NCI-H187 treated with DMSO at 0.1 percent for 48 hours (cell line): ENCODE results near the gene C1QC.

Experiments
- DNase-seq: peaks from one replicate; lab custom pipeline; 2025; lab: John Stamatoyannopoulos, UW

Gene C1QC

DNA sequence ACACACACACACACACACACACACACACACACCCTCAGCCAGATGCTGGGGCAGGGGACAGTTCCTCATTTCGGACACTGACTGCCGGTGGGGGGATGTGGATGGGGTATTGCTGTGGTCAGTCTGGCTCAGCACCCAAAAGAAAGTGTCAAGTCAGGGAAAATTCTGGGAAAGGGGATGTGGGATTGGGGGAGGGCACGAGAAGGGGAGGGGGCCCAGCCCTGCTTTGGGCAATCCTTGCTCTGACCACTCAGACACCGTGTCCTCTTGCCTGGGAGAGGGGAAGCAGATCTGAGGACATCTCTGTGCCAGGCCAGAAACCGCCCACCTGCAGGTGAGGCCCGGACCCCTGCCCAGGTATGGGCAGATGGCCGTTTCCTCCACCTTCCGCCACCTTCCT, at the start of gene C1QC:
C1QC (plus strand) TSS at position 253 of the 400 bp plus-strand sequence. CDS start 391 bp downstream, outside the sequence.
- no peak for DNase-seq

DNA sequence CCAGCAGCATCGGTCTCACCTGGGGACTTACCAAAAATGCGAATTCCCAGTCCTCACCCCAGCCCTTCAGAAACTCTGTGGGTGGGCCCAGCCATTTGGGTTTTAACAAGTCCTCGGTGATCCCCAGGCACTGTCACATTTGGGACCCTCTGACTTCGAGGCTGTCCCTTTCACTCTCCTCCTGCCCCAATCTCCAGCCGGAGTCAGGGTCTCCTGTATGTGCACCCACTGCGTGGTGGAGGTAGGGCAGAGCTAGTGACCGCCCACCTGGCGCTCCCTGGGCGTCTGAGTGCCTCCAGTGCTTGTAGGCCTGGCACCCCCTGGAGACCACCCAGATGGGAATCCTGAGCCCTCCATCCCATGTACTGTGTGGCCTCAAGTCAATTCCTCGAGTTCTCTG, 49.0 kb upstream of the C1QC start:
- DNase-seq: no peak

DNA sequence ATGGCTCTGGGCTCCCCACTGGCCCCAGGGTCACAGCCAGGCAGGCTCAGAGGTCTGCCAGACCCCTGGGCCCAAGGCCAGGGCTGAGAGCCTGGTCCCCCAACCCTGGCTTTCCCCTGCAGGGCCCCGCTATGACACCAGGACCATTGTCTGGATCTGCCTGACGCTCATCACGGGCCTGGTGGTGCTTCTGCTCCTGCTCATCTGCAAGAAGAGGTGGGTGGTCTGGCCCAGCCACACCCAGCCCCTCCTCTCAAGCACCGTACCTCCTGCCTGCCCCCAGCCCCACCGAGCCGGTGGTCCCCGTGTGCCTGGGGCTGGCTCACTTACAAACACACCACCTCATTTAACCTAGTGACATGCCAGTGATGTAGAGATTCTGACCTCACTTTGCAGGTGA, 48.3 kb upstream of the C1QC start:
- DNase-seq: no peak

DNA sequence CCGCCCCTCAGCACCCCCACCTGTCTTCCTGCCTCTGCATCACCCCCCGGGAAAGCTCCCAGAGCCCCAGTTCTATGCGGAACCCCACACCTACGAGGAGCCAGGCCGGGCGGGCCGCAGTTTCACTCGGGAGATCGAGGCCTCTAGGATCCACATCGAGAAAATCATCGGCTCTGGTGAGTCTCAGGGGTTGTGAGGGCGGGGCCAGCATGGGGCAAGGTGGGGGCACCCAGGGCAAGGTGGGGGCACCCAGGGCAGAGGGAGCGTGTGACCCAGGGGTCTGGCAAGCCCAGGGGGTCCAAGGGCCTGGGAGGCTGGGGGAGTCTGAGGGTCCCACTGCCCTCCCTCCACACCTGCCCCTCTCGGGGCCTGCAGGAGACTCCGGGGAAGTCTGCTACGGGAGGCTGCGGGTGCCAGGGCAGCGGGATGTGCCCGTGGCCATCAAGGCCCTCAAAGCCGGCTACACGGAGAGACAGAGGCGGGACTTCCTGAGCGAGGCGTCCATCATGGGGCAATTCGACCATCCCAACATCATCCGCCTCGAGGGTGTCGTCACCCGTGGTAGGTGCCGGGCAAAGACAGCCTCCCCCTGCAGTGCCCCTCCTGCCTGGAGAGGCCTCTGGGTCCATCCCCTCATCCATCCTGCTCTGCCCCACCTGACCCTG, 46.0 kb upstream of the C1QC start:
- DNase-seq: no peak

DNA sequence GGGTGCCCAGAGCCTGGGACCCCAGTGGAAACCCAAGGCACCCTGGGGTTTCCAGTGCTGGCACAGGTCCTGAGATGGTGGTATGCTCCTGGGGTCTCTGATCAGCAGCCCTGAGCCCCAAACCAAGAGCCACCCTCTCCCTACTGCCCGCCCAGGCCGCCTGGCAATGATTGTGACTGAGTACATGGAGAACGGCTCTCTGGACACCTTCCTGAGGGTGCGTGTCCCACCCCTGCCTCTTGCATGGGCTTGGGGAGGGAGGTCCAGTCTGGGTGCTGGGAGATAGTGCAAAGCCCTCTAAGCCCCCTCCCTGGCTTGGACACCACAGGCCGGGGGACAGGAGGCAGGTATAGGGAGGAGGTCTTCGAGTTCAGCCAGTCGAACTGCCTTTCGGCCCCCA, 45.4 kb upstream of the C1QC start:
- no peak for DNase-seq

DNA sequence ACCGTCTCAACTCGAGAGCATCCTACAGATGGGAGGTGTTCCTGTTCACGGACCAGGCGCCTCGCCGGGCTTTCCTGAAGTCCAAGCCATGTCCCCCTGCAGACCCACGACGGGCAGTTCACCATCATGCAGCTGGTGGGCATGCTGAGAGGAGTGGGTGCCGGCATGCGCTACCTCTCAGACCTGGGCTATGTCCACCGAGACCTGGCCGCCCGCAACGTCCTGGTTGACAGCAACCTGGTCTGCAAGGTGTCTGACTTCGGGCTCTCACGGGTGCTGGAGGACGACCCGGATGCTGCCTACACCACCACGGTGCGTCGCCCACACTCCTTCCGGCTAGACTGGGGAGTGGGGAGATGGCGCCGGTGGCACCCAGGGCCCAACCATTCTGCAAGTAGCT, 44.7 kb upstream of the C1QC start:
- no peak for DNase-seq

DNA sequence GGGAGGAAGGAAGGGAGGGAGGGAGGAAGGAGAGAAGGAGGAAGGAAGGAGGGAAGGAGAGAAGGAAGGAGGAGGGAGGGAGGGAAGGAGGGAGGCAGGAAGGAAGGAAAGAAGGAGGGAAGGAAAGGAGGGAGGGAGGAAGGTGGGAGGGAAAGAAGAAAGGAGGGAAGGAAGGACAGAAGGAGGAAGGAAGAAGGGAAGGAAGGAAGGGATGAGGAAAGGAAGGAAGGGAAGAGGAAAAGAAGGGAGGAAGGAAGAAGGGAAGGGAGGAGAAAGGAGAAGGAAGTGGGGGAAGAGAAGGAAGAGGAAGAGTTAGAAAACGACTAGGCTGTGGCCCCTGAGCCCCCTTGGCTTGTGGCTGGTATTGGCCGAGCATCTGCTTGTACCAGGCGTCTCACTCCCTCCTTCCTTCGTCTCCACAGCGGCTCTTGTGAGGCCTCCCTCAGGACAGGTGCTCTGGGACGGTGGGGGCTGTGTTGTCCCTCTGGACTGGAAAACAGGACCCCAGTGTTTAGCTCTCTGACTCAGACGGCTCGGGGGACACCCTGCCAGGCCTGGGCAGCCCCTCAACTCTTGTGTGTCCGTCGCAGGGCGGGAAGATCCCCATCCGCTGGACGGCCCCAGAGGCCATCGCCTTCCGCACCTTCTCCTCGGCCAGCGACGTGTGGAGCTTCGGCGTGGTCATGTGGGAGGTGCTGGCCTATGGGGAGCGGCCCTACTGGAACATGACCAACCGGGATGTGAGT, 43.2 kb upstream of the C1QC start:
- DNase-seq: no peak

DNA sequence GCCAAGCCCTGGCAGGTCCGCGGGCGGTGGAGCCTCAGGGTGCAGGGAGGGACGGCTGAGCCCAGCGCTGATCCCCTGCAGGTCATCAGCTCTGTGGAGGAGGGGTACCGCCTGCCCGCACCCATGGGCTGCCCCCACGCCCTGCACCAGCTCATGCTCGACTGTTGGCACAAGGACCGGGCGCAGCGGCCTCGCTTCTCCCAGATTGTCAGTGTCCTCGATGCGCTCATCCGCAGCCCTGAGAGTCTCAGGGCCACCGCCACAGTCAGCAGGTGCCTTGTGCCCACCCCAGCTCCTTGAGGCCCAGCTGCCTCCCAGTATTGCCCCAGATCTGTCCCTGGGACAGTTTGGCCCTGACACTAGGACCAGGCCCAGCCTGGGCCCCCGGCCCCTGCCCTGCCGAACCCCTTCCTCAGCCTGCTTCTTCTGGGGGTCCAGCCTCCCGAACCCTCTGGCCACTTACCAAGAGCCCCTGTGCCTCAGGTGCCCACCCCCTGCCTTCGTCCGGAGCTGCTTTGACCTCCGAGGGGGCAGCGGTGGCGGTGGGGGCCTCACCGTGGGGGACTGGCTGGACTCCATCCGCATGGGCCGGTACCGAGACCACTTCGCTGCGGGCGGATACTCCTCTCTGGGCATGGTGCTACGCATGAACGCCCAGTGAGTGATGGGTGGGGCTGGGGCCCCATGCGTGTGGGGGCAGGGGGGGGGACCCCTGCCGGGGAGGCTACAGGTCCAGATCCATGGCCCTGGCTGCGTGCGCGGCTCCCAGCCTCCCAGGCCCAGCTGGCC, 42.4 kb upstream of the C1QC start:
- DNase-seq: no peak

DNA sequence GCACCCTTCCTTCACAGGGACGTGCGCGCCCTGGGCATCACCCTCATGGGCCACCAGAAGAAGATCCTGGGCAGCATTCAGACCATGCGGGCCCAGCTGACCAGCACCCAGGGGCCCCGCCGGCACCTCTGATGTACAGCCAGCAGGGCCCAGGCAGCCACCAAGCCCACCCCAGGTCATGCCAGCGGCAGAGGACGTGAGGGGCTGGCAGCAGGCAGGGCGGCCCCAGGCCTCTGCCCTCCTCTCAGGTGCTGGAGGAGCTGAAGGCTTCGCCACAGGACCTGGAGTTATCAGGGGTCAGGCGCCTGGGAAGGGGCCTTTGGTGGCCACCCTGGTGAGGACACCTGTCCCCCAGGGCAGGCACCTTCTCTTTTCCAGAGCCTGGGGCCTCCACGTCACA, 41.8 kb upstream of the C1QC start:
- no peak for DNase-seq

DNA sequence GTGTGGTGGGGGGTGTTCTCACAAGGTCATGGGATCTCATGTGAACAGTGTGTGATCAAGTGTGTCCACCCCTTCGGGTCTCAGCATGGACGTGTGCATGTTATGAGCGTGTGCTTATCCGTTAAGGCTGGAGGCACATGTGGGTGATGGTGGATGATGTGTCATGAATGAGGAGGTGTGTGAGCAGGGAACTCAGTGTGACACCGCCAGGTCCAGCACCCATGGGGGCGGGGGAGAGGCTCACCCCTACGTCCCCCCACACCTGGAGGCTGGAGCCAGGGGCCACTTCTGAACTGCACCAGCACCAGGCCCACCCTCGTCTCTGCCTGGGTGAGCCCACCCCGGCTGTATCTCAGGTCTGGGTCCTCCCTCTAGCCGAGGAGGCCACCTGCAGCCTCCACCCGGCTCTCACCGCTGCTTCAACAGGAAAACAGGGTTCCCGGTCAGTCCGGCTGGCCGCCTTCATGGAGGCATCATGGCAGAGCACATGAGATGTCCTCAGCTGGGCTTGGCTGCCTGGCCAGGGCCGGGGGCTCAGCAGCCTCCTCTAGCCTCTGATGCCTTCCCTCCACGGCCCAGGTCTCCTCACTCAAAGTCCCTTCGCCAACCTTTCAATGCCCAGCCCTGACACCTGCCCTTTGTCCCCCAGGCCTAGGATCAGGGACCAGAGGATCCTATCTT, 41.2 kb upstream of the C1QC start:
- DNase-seq: no peak

DNA sequence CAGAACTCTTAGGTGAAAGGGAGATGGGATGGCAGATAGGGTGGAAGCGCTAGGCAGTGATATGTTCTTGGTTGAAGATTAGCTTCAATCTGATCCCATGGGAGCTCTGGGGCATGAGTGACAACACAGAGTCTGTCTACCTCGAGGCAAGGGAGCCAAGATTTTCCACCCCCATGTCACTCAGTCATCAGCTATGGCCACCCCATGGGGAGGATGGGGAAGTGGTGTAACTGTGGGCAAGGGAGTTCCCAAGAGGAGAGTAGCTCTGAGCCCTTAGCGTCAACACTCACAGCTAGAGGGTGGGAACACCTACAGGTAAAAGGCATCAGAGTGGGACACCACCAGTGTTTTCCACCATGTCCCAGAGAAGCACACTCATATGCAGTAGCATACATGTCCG, 37.3 kb upstream of the C1QC start:
- no peak for DNase-seq

DNA sequence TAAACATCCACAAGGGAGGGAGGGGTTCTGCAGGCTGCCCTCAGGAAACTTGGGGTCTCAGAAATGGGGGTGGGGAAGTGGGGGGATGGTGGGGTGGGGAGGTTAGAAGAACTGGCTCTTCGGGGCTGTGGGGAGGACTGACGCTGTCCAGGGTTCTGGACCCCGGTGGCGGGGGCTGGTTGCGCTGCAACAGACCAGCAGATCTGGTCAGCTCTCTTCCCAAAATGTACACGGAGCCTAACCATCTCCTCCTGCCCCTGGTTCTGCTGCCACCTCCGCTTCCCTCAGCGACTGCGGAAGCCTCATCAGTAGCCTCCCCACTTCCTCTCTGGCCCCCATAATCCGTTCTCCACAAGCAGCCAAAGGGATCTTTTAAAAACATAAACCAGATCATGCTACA, 36.3 kb upstream of the C1QC start:
- DNase-seq: no peak

DNA sequence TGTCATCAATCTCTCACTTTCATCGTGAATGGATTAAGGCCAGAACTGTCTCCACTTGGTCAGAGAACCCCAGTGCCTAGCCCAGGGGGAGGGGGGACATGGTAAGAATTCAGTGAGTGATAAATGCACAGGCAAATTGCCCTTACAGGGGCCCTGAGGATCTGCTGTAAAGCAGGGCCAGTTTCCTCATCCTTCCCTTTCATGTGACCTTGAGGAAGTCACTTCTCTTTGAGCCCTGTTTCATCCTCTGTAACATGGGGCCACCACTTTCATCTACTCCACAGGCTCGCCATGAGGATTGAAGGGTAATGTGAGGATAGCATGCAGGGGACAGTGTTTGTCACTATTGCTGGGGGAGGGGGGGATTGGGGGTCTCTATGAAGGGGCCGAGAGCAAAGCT, 35.1 kb upstream of the C1QC start:
- no peak for DNase-seq

DNA sequence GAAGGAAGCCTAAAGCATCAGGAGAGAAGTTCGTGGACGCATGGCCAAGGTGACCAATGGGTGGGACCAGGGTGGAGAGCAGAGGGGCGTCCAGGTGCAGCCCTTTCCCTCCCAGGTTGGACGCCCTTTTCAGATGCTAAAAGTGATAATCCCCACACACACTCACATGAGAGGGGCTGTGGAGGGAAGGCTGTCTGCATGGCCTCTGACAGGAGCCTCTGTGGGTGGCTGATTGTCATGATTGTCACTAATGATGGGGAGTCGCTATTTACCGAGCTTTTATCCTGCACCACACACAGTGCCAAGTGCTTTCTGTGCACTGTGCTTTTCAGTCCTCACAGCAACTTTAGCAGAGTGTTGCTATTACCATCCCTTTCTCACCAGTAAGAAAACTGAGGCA, 34.1 kb upstream of the C1QC start:
- no peak for DNase-seq

DNA sequence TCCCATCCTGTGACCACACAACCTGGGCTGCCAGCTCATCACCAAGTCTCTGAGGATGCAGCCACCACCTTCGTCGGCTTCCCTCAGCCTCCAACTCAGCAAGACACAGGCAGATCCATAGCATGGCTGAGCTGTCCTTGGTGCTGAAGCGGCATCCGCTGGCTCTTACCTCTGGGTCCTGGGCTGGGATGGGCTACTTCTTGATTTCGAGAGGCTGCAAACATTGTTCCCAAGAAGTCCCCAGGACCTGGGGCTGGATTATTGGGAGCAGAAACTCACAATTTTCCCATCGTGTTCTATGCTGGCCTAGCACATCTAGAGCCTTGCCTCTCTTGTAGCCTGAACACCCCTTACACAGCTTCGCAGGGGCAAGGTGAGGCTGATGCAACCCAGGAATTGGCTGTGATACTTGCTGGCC, 31.9 kb upstream of the C1QC start:
- DNase-seq: no peak

DNA sequence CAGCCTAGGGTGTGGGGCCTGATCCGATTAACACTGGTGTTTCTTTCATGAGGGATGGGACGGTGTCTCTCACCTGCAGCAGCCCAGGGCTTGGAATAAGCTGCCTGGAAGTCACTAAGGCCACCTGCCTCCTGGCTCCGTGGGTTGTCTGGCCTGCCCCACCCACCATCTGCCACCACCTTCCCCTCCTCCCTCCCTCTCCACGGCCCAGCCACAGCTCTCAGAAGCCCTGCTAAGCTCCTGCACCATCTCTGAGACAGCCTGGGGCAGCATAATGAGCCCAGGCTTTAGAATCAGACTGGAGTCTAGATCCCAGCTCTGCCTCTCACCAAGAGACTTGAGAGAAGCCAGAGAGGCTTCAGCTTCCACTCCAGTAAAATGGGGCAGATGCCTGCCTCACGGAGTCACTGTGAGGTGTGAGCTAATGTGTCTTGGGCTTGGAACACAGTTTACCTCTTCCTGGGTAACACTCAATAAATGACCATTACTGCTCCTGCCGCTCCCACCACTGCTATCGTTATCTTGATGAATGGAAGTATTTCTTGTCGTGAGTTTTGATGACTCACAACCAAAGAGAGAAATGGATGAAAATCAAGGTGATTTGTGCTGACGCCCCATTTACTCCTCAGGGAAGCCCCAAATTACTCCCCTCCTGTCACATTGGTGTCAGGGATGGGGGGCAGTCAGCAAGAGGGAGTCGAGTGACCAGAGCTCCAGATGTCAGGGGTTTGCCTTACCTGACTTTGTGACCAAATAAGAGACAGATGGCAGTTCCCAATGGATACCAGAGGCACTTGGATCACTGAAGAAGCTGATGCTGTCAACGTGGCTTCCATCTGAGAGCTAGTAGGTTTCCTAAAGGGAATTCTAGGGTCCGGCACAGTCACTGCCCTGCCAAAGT, 30.5 kb upstream of the C1QC start:
- peak; percentile 62 for DNase-seq

DNA sequence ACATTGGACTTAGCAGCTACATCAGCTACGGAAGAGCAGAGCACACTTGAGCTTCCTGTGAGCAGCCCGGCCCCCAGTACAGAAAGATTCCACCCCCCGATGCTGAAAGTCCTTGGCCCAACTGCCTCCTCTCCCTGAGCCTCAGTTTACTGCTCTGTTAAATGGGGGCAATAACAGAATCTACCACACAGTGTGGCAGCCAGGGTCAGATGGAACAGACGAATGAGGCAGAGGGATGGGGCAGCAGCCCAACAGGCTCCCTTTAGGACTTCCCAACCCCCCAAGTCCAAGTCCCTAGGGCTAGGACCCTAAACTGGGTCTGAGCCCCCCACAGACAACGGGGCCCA, 29.9 kb upstream of the C1QC start:
- DNase-seq: no peak

DNA sequence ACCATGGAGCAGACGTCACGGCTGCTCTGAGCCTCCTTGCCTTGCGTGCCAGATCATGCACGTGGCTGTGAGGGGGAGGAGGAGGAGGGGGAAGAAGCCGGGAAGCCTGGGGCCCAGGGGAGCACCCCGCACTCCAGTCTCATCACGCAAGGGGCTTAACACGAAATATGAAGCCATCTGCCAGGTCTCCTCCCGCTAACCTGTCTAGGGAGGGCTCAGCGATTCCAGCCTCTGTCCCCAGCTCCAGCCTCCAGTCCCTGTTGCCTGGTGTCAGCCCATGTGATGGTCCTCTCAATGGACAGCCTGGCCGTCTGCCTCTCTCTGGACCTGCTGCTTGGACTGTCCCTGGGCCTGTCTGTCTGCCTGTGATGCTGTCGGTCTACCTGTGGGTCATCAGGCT, 29.5 kb upstream of the C1QC start:
- no peak for DNase-seq

DNA sequence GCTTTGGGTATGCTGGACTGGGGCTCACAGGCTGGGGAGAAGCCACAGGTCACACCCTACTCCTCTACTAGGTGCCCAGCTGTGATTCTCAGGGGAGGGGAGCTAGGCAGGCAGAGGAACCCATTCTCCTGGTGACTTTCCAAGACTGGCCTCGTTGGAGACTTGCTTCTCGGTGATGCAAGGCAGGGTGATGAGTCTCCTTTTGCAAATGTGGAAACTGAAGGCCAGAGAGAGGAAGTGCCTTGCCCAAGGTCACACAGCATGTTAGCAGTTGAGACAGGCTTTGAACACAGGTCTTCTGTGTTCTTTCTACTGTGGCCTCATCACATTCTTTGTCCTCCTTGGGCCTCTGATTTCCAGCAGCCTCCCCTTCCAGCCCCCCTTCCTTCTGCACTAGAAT, 27.5 kb upstream of the C1QC start:
- DNase-seq: no peak

DNA sequence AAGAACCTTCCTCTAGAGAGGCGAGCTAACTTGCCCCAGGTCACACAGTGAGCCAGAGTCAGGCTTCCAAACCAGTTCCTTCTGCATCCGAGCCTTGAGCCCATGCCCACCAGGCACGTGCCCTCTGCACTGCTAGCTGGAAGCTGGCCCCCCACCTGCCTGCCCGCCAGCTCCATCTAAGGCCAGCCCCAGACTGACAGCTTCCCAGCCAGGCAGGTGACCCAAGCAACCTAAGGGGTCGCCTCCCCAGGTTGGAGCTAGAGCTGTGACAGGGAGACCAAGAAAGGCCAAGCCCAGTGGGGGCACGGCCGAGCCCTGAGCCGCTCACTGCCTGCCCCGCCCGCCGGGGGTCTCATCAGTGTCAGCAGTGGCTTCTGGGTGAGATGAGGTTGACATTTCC, 26.9 kb upstream of the C1QC start:
- DNase-seq: no peak

DNA sequence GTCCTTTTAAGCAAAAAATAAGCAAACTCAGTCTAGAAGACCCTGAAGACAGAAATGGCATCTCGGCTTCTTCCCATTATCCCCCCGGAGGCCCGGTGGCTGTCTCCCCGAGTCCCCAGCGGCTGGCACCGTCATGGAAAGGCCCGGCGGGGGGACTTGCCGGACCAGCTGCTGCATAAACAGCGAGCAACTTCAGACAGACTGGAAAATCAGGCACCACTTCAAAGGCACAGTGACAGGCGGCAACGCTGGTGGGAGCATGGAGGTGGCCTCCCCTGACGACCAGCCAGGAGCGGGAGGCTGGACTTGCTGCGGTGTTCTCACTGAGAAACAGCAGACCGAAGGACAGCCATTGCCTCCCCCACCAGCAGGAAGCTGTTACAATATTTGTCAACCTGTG, 25.4 kb upstream of the C1QC start:
- DNase-seq: no peak

DNA sequence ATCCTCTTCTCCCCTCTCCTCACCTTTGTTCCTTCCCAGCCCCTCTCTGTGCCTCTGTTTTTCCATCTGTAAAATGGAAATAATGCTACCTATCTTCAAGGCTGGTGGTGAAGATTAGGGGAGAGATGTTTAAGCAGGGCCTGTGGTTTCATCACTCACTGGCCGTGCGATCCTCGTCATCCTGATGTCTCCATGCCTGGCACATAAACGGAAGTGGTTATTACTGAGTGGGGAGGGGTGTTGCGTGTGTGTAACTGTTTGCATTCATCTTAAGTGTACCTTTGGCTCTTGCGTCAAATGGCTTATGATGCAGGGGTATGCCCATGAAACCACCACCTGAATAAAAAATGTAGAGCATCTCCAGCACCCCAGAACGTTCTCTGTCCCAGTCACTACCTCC, 24.2 kb upstream of the C1QC start:
- DNase-seq: no peak
